Hepatic stellate cell (primary cell): ENCODE data around the gene RBP7.
"Not testable (repeated sequence)": the region's sequence is repeated elsewhere in the genome, so short reads cannot be mapped to it uniquely, and the experiment has no call there.

ENCODE experiments used
- DNase-seq: peaks from one replicate; pipeline ENCODE4 v3.0.0; 2011; ENCODE audit warnings: low spot score

Gene RBP7

DNA sequence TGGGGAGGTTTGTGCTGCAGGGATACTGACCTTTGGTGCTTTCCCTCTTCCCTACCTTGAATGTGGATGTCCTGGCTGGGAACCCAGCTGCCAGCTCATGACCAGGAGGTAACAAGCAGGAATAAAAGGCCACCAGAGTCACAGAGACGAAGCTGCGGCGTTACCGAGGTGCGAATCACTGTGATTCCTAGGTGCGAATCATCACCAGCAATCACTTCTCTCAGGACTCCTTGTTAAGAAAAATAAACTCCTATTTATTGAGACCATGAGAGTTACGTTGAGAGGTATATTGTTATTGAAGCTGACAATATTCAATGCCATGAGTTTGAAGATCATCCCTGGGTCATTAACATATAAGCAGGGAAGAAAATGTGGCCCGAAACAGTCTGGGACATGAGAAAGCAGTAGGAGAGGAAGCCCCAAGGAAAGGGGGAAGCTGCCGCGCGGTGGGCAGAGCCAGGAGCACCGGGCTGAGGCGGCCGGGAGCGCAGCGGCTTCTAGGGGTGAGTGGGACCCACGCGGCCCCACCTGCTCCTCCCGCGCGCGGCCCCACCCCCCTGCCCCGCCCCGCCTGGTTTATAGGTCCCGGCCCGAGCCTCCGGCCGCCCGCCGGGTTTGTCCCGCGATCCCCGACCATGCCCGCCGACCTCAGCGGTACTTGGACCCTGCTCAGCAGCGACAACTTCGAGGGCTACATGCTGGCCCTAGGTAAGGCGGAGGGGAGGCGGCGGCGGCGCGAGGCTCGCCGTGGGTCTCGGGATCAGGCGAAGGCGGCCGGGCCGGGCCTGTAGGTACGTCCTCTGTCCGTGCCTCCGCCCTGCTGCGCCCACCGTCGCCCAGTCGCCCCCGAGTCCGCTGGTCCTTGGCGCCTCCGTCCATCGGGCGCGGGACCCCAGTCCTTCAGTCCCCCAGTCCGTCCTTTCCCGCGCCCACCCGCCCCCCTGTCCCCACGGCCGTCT, at the start of gene RBP7:
Gene RBP7, plus strand, starts transcription at position 605 of the 959 bp plus-strand sequence. Its CDS starts 31 bp downstream, at position 636.
- DNase-seq = no peak

DNA sequence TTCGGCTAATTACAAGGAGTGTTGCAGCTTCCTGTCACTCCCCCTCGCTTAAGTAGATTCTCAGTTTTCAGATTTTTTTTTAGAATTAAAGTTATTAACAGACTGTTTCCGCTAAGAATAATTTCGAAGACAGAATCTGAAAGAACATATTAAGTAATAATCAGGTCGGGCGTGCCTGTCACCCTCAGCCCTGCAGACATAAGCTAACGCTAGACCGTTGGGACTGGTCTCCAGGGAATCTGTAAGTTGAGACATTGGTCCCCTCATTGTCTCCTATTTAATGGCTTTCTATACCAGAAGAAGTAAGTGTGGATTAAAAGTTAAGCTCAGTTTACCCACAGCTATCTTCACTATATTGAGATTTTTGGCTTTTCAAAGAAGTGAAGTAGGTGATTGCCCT, 39.3 kb upstream of the RBP7 start:
- no peak for DNase-seq

DNA sequence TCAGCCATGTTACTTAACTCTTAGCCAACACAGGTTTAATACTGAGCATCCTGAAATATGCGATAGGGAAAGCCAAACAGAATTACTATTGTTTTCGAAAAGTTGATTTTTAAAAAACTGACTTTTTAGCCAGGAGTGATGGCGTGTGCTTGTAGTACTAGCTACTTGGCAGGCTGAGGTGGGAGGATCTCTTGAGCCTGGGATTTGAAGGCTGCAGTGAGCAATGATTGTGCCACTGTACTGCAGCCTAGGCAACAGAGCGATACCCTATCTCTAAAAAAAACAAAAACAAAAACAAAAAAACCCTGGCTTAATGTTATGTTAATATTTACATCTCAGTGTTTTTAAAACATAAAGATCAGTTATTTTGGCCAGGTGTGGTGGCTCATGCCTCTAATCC, 37.0 kb upstream of the RBP7 start:
- DNase-seq = no peak

DNA sequence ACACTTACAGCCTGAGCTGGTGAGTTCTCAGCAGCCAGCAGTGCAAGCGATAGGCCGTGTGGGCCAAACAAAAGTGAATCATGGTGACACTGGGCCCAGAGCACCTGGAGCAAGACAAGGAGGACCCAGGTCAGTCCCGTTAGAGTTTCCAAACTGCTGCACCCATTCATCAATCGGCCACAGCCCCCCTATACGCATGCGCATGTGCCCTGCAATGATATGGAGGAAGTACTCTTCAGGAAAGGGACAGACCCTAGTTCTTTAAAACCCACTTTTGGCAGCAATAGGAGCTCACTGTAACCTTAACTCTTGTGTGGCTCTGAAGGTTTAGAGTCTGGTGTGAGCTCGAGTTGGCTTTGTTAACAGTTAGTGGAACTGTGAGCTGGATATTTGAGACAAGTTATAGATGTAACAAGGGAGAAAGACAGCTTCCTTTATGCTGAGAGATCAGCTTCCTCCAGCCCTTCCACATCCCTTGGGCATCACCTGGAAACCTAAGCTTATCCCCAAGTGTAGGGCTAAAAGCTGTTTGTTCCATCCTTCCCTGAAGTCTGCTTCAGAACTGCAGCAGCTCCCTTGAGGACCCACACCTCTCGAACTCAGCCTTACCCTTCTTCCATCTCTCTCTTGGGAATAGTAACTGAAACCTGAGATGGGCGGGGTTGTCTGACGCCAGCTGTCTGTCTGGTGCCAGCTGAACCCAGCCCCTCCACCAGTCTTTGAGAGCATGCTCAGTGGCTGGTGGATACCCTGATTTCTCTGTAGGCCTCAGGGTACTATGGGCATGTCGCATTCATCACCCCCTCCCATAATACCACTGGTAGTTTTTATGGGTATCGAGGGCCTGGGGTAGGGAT, 36.1 kb upstream of the RBP7 start:
- DNase-seq = no peak

DNA sequence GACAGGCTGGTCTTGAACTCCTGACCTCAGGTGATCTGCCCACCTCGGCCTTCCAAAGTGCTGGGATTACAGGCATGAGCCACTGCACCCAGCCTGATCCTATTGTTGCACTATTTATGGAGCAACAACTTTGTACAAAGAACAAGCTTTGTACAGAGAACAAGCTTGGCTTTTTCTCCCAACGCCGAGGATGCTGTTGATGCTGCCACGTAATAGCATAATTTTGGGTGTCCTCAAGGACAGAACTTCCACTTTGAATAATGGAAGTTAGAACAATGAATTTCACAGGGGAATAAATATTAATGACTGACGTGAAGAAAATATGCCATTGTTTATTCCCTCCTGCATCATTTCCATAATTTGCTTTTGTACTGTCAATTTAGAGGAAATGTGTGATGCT, 12.8 kb upstream of the RBP7 start:
- DNase-seq = no peak

DNA sequence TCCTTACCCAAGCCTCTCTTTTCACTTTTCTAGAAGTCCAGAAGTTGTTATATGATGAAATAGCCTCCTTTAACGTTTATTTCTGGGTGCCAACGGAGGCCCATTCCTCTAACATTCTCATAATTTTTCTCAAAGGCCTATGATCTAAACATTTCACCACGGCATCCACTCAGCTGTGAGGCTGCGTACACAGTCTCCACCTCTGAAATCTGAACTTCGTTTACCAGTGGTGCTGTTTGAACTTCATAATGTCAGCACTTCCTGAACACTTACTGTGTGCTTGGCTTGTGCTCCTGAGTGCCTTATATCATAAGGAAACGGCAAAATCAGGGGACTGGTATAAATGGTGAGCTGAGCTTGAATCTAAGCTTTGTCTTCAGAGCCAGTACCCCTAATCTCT, 12.0 kb upstream of the RBP7 start:
- DNase-seq = no peak

DNA sequence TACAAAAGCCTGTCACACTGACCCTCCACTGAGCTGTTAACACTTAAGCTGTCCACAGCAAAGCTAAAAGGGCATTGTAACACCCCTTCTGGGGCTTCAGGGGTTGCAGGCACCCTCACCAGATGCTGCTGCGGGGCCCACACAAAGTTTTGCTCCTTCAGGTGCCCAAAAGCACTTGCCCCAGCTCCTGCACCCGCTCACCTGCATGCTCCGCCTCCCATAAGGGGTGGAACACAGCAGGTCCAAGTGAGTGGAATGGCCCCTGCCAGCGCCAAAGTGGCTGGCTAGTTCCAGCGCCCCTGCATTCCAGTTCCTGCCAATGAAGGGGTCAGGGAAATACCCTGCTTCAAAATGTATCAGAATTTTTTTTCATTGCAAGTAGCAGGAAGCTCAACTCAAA, 7.3 kb upstream of the RBP7 start:
- no peak for DNase-seq

DNA sequence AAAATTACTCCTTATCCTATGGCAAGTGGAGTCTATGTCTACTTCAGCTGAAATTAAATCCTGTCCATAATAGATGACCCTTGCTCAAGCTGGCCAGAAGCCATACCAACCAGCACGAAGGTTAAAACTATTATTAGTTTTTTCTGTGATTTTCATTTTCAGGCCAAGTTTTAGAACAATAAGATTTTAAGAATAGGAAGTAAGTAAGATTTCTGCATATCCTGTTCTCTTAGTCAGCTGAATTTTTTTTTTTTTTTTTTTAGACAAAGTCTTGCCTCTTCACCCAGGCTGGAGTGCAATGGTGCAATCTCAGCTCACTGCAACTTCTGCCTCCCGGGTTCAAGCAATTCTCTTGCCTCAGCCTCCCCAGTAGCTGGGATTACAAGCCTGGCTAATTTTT, 6.1 kb upstream of the RBP7 start:
- no peak for DNase-seq

DNA sequence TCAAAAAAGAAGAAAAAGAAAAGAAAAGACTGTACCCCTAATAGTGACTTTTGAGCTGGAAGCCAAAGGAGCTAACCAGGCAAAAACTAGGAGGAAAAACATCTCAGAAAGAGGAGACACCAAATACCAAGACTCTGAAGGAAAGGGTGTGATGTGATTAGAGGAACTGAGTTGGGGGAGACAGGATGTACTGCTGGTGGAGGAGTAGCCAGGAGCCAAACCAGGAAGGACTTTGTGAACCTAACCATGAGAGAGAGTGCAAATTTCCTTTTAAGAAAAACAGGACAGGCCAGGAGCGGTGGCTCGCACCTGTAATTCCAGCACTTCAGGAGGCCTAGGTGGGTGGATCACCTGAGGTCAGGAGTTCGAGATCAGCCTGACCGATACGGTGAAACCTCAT, 4.1 kb upstream of the RBP7 start:
- DNase-seq = no peak

DNA sequence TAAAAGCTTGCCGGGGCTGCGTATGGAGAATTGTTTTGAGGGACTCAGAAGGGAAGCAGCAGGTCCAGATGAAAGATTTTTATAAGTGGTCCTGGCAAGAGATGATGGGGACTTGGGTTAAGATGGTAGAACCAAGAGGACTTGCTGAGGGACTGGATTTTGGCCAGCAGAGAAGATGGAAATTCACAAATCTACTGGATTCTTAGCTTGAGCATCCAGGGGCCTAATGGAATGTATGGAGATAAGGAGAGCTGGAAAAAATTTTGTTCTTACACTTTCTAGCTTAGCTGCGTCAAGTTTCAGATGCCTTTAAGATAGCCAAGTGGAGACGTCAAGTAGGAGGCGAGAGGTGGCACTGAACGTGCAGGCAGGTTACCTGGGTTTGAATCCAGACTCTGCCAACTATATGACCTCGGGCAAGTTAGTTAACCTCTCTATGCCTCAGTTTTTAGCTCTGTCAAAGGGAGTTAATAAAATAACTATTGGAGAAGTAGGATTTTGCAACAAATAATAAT, 3.4 kb upstream of the RBP7 start:
- DNase-seq = no peak

DNA sequence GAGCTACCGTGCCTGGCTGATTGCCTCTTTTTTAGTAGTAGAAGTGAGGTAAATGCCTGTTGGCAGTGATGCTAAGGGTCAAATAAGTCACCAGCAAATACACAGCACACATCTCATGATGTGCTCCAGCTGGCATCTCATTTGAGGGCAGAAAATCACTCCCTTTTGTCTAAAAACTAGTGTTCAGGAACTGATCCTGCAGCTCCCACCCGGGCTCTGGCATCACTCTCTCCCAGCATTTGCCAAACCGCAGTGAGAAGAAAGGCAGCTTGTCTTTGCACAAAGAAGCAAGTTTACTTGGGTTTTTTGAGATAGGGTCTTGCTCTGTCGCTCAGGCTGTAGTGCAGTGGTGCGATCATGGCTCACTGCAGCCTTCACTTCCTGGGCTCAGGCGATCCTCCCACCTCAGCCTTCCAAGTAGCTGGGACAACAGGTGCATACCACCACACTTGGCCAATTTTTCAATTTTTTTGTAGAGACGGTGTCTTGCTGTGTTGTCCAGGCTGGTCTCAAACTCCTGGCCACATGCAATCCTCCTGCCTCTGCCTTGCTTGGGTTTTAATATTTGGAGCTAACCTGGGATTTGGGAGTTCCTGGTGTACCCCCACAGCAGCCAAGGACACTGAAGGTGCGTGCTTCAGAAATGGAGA, 4.1 kb downstream of the RBP7 start:
- no peak for DNase-seq

DNA sequence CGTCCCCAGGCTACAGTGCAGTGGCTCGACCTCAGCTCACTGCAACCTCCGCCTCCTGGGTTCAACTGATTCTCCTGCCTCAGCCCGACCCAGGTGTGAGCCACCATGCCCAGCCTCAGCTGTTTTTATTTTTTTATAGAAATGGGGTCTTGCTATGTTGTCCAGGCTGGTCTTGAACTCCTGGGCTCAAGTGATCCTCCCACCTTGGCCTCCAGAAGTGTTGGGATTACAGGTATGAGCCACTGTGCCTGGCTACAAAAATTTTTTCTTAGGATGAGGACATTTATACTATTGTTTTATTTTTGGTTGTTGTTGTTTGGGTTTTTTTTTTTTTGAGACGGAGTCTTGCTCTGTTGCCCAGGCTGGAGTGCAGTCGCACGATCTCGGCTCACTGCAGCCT, 8.2 kb downstream of the RBP7 start:
- DNase-seq = not testable (repeated sequence)

DNA sequence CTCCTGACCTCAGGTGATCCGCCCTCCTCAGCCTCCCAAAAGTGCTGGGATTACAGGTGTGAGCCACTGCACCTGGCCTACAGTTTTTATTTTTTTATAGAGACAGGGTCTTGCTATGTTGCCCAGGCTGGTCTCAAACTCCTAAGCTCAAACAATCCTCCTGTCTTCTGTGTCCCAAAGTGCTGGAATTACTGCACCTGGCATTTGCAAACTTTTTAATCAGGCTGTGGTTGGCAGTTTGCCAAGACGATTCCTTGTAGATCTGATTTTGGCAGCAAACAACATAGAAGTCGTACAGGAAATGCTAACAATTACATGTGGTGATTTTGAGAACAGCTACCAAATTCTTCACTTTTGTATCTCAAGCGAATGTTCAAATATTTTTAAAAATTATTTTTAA, 10.1 kb downstream of the RBP7 start:
- DNase-seq = no peak

DNA sequence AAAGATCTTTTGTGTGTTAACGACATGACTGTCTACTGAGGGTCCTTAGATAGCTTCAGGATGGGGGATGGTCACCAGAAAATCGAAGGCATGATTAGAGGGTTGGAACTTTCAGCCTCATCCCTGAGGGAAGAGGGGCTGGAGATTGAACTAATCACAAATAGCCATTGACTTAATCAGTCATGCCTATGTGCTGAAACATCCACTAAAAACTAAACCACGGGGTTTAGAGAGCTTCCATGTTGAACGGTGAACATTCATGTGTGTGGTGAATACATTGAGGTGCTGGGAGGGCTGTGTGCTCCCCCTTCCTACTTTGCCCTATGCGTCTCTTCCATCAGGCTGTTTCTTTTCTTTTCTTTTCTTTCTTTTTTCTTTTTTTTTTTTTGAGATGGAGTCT, 17.0 kb downstream of the RBP7 start:
- DNase-seq = no peak

DNA sequence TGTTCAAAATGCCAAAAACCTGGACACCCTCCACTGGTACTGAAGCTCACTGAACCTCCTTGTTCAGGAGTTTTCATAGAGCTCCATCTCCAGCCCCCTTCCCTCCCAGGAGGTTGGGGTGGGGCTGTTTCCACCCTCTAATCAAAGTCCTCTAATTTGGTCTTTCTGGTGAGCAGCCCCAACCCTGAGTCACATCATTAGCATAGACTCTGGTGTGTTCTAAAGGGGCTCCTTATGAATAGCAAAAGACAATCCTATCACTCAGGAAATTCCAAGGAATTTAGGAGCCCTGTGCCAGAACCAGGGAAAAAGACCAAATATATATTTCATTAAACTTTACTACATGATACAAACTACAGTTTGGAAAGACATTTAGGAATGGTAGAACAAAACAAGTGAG, 22.5 kb downstream of the RBP7 start:
- DNase-seq = no peak

DNA sequence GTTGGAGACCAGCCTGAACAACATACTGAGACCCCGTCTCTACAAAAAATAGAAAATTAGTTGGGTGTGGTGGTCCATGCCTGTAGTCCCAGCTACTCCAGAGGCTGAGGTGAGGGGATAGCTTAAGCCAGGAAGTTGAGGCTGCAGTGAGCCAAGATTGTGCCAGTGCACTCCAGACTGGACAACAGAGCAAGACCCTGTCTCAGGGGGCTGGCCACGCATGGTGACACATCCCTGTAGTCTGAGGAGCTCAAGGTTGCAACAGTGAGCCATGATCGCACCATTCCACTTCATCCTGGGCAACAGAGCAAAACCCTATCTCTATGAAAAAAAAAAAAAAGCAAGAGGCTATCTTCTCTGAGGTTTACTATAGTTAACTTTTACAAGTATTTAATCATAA, 23.1 kb downstream of the RBP7 start:
- DNase-seq = no peak

DNA sequence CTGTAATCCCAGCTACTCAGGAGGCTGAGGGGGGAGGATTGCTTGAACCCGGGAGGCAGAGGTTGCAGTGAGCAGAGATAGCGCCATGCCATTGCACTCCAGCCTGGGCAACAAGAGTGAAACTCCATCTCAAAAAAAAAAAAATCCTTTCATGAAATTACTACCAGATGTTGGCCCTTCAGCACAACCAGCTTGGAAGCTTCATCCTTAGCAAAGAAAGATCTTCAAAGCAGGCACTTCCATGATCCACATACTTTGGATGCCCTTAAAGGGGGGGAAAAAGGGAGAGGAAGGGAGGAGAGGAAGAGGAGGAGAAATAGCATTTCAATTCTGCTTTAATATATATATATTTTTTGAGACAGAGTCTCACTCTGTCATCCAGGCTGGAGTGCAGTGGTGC, 23.6 kb downstream of the RBP7 start:
- DNase-seq = not testable (repeated sequence)

DNA sequence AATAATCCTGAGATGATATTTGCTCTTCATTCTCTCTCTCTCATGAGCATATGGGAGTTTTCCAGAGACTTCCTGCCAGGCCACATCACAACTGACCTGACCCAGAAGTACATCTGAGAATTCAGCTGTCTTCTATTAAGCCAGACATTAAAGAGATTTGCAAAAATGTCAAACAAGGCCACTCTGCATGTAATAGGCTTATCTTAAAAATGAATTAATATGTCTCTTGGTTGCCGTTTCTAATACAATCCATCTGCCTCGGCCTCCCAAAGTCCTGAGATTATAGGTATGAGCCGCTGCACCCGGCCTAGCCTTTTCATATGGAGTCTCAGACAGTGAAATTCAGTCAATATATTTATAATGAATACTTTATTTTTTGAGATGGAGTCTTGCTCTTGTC, 25.0 kb downstream of the RBP7 start:
- DNase-seq = not testable (repeated sequence)

DNA sequence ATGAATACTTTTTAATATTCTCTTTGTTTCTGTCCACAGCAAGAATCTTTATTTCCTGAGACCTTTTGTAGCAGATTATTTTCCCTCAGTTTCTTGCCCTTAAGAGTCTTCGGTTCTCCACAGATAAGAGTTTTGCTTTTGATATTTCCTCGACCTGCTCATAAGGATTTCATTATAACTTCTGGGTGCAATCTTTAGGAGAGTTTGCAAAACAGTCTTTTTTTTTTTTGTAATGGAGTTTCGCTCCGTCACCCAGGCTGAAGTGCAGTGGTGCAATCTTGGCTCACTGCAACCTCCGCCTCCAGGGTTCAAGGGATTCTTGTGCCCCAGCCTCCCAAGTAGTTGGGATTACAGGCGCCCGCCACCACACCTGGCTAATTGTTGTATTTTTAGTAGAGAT, 25.6 kb downstream of the RBP7 start:
- DNase-seq = no peak

DNA sequence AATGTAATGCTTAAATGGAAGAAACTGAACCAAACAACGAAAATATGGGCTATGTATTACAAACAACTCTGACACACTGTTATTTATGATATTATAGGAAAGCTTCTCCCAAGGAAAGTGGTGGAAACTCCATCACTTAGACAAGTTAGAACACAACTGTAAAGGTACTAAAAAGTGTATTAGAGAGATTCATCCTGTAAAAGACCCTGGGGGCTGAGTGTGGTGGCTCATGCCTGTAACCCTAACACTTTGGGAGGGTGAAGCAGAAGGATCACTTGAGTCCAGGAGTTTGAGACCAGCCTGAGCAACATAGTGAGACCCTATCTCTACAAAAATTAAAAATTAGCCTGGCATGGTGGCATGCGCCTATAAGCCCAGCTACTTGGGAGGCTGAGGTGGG, 28.3 kb downstream of the RBP7 start:
- no peak for DNase-seq

DNA sequence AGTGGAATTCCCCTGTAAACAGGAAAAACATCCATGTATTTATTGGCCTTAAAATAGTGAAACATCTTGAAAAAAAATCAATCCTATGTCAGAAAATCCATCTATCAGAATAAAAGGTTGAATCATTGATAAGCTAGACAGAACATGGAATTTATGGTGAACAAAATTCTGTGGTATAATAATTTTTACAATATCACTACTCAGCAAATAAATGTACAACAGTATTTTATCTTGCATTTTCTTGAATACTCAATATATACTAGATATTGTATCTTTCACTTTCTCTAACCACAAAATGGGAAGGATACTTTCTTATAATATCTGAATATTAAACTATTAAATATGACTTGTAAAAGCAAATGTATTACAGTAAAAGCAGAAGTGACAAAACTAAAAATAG, 30.0 kb downstream of the RBP7 start:
- DNase-seq = no peak

DNA sequence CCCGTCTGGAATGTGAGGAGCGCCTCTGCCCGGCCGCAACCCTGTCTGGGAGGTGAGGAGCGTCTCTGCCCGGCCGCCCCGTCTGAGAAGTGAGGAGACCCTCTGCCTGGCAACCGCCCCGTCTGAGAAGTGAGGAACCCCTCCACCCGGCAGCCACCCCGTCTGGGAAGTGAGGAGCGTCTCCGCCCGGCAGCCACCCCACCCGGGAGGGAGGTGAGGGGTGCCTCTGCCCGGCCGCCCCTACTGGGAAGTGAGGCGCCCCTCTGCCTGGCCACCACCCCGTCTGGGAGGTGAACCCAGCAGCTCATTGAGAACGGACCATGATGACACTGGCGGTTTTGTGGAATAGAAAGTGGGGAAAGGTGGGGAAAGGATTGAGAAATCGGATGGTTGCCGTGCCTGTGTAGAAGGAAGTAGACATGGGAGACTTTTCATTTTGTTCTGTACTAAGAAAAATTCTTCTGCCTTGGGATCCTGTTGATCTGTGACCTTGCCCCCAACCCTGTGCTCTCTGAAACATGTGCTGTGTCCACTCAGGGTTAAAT, 32.0 kb downstream of the RBP7 start:
- DNase-seq = not testable (repeated sequence)
